ENCODE results near the gene CTSZ.

DNA sequence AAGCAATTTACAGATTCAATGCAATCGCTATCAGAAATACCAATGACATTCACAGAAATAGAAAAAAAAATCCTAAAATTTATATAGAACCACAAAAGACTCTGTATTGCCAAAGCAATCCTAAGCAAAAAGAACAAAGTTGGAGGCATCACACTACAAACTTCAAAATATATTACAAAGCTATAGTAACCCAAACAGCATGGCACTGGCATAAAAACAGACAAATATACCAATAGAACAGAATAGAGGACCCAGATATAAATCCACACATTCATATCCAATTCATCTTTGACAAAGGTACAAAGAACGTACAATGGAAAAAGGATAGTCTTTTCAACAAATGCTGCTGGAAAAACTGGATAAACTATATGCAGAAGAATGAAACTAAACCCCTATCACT lies 37.6 kb downstream of the CTSZ start:
- TF ChIP-seq EZH2 (IDR thresholded peaks at IDR 0.05; ENCODE audit: insufficient read depth, poor library complexity, severe bottlenecking) (no peak), EZH2phosphoT487 (IDR thresholded peaks at IDR 0.05; ENCODE audit: insufficient read depth, low read depth) (no peak)
